Right lobe of liver (tissue), 6 donors: ENCODE results near the gene SLC31A1. TPM values are rescaled to one million over a fixed set of nuclear protein-coding genes. Genes with fewer than 3 reads are reported as not detected.

Source experiments
- ATAC-seq, 4 donors: fragments of 200-7000 bp; cut with Tn5 transposase; one replicate each; pipeline ENCODE4 v1.9.1; 2020; ENCODE audit warnings: mild to moderate bottlenecking in 4 of 4, moderate library complexity in 4 of 4
- DNase-seq, 3 donors: peaks; one replicate each; pipeline ENCODE4 v3.0.0-alpha.2; 2020
- H3K27ac ChIP-seq, 3 donors: fragments of 200-600 bp; one replicate each; pipeline ENCODE4 v1.8.0; 2022
- H3K27me3 ChIP-seq, 2 donors: fragments of 200-600 bp; one replicate each; pipeline ENCODE4 v1.8.0; 2022
- H3K36me3 ChIP-seq, 4 donors: fragments of 200-600 bp; sonication (generic) in 1 of 4; one replicate each; pipeline versions ENCODE4 v1.5.1 to v1.8.0; 2017 to 2022; ENCODE audit warnings: control low read depth in 1 of 4
- H3K4me1 ChIP-seq, 4 donors: fragments of 200-600 bp; sonication (generic) in 1 of 4; one replicate each; pipeline versions ENCODE4 v1.5.1 to v1.8.0; 2017 to 2022; ENCODE audit warnings: control low read depth in 1 of 4
- H3K4me3 ChIP-seq, 3 donors: fragments of 200-600 bp; one replicate each; pipeline ENCODE4 v1.8.0; 2022
- H3K9me3 ChIP-seq, 4 donors: fragments of 200-600 bp; sonication (generic) in 1 of 4; one replicate each; pipeline versions ENCODE4 v1.5.1 to v1.8.0; 2017 to 2022; ENCODE audit warnings: control low read depth in 1 of 4
- CTCF ChIP-seq, 4 donors: fragments of 200-600 bp in 3 of 4; fragments of 450-650 bp in 1 of 4; IDR thresholded peaks; one replicate each; pipeline versions ENCODE4 v1.5.1 to v1.8.0; 2016 to 2022; ENCODE audit warnings: antibody characterized with exemption in 4 of 4, mild to moderate bottlenecking in 2 of 4
- POLR2A ChIP-seq: fragments of 450-650 bp; IDR thresholded peaks from one replicate; pipeline ENCODE4 v1.6.1; 2017; ENCODE audit warnings: antibody characterized with exemption, mild to moderate bottlenecking
- WGBS: methylation state at CpG from one replicate; pipeline ENCODE4 v1.1.6; 2018; ENCODE audit warnings: low coverage, low lambda C conversion rate; ENCODE audit not compliant: insufficient coverage; ENCODE audit errors: missing lambda C conversion rate; 5-methylcytosine and 5-hydroxymethylcytosine counted together
- intact Hi-C, 2 donors: fragments of 100-400 bp; cut with DNase I; formaldehyde crosslinking; loops; one replicate each; pipeline versions ENCODE4 v1.11.2 to v1.14.1; 2022
- total RNA-seq, 6 experiments: library from RNA; depleted of rRNA in 2 of 6; stranded (reverse); fragments of >200 nt in 2 of 6; fragmentation: NEBNext Ultra II Directional in 3 of 6; extraction: Animal tissue kit (Norgen Biotek cat#: 25700) in 3 of 6; gene quantifications; one replicate each; pipeline versions ENCODE4 v1.1.0 to v1.2.4, GENCODE V29; 2016 to 2023
- donor health status: DM: no; HTN: yes; CAD: no.
- donor health status: DM: no; HTN: no; CAD: no.
- donor health status: DM: no; HTN: no; CAD: no.
- donor health status: DM: no; HTN: yes; CAD: no.
- donor health status: DM: no; HTN: yes; CAD: no.

The SLC31A1 gene
- total RNA-seq, 6 experiments from 2014 or later: 48.0 to 92.6 (median 71.5) TPM

GRCh38 chr9:113296796-113297558 lies 75.6 kb downstream of the SLC31A1 start:
- TF ChIP-seq POLR2A: no peak
- TF ChIP-seq CTCF (IDR thresholded peaks at IDR 0.05): no peak
- H3K4me1 ChIP-seq: no peaks in the 10 kb centered on the region
- no peaks in the 10 kb centered on the region for H3K27me3 ChIP-seq
- DNase-seq: no peak
- intact Hi-C loops: no loop called here
- 63% methylated on average over 9 of the region's 9 CpGs for WGBS
- H3K9me3 ChIP-seq: no peaks in the 10 kb centered on the region
- H3K4me3 ChIP-seq: no peak overlapping the region
- peaks cover 0 to 11% (median 4%) of the 10 kb centered on the region in 4 donors for H3K36me3 ChIP-seq
- H3K27ac ChIP-seq: no peak overlapping the region
- ATAC-seq: no peak

- 33% methylated on average over 1 of the region's 8 CpGs for WGBS
- H3K27me3 ChIP-seq: no peaks in the 10 kb centered on the region
- no peak overlapping the region for H3K27ac ChIP-seq
- TF ChIP-seq CTCF (IDR thresholded peaks at IDR 0.05): no peak
- TF ChIP-seq POLR2A: no peak
- no peak for DNase-seq
- intact Hi-C loops: no loop called here
- no peak overlapping the region for H3K4me3 ChIP-seq
- peaks cover 0 to 5% (median 0%) of the 10 kb centered on the region in 4 donors for H3K36me3 ChIP-seq
- ATAC-seq: no peak
- H3K9me3 ChIP-seq: no peaks in the 10 kb centered on the region
- H3K4me1 ChIP-seq: no peaks in the 10 kb centered on the region
Observed at GRCh38 chr9:113298311-113298710, 77.0 kb downstream of the SLC31A1 start.

- TF ChIP-seq POLR2A: no peak
- ATAC-seq: no peak
- Histone ChIP-seq H3K36me3 (no peaks in the 10 kb centered on the region), H3K27me3 (no peaks in the 10 kb centered on the region), H3K9me3 (no peaks in the 10 kb centered on the region), H3K27ac (no peak overlapping the region), H3K4me1 (no peaks in the 10 kb centered on the region), H3K4me3 (no peak overlapping the region)
- WGBS: 84% methylated on average over 11 of the region's 15 CpGs
- DNase-seq: no peak
- intact Hi-C loops: no loop called here
Observed at GRCh38 chr9:113298924-113299770, 77.8 kb downstream of the SLC31A1 start.

GRCh38 chr9:113299800-113300292 lies 78.5 kb downstream of the SLC31A1 start:
- Histone ChIP-seq H3K4me3 (no peak overlapping the region), H3K9me3 (no peaks in the 10 kb centered on the region), H3K27me3 (no peaks in the 10 kb centered on the region), H3K4me1 (no peaks in the 10 kb centered on the region), H3K27ac (no peak overlapping the region), H3K36me3 (no peaks in the 10 kb centered on the region)
- 41% methylated on average over 8 of the region's 8 CpGs for WGBS
- DNase-seq: no peak
- intact Hi-C loops: no loop called here
- TF ChIP-seq CTCF (IDR thresholded peaks at IDR 0.05) (no peak), POLR2A (no peak)
- peak; percentile 31 to 35 (median 34) for ATAC-seq

GRCh38 chr9:113301548-113301947 lies 80.2 kb downstream of the SLC31A1 start:
- H3K4me1 ChIP-seq: no peaks in the 10 kb centered on the region
- no peaks in the 10 kb centered on the region for H3K27me3 ChIP-seq
- TF ChIP-seq CTCF (IDR thresholded peaks at IDR 0.05): no peak
- TF ChIP-seq POLR2A: no peak
- ATAC-seq (no peak), DNase-seq (no peak)
- H3K27ac ChIP-seq: no peak overlapping the region
- intact Hi-C loops: no loop called here
- H3K4me3 ChIP-seq: no peak overlapping the region
- H3K9me3 ChIP-seq: no peaks in the 10 kb centered on the region
- no peaks in the 10 kb centered on the region for H3K36me3 ChIP-seq
- 90% methylated on average over 8 of the region's 8 CpGs for WGBS
